Measurements from ENCODE around the gene SCAP. TPM values are rescaled to one million over a fixed set of nuclear protein-coding genes. Genes with fewer than 3 reads are reported as not detected.

Gene SCAP
- polyA plus RNA-seq, 1 of the 3 experiments (the other 2 are of a cell fraction): 28.0 TPM

- peaks cover 33% of the 10 kb centered on the region; the same call in 1 of the 2 replicates for H3K79me2 ChIP-seq (ENCODE audit: insufficient read depth)
- H3F3A ChIP-seq (replicated peaks; ENCODE audit: insufficient read depth): no peaks in the 10 kb centered on the region
- ChIA-PET POLR2A (no interaction called here), CTCF (interaction anchor here (0.6 to 7.1 kb wide), 4 partner anchors 12 to 270 kb away, joined by 3 to 48 read pairs (median 6); no protein-coding TSS in a partner anchor)
- no peak overlapping the region for H3K4me2 ChIP-seq
- H3K36me3 ChIP-seq (replicated peaks in 1 of 2; ENCODE audit: control insufficient read depth in 1 of 2, insufficient read depth in 2 of 2, low read length in 1 of 2): peaks cover 0 to 47% of the 10 kb centered on the region in 2 experiments
- H3K9ac ChIP-seq: no peak overlapping the region
- no peak overlapping the region for H3K4me3 ChIP-seq (ENCODE audit: low read depth in 2 of 2, low read length in 1 of 2)
- no peaks in the 10 kb centered on the region for H3K9me2 ChIP-seq
- peaks cover 18% of the 10 kb centered on the region; the same call in 1 of the 2 replicates for H4K20me1 ChIP-seq (ENCODE audit: insufficient read depth)
- H3K27ac ChIP-seq (ENCODE audit: low read depth in 2 of 2, low read length in 1 of 2): no peak overlapping the region
- 100% methylated on average over 6 of the region's 7 CpGs for WGBS (ENCODE audit: low lambda C conversion rate)
- no peak for TF ChIP-seq ZBTB33 (IDR thresholded peaks at IDR 0.05; ENCODE audit: borderline replicate concordance, low read depth)
- H3K9me3 ChIP-seq: no peaks in the 10 kb centered on the region
- no peaks in the 10 kb centered on the region for H3K27me3 ChIP-seq (ENCODE audit: insufficient read depth)
- no peak for DNase-seq
- H3K4me1 ChIP-seq (ENCODE audit: control insufficient read depth in 1 of 2, insufficient read depth in 2 of 2, low read depth in 1 of 2, low read length in 1 of 2): peaks cover 0 to 16% of the 10 kb centered on the region in 2 experiments; a peak in 1 of 4 replicates
- no peak overlapping the region for H2AFZ ChIP-seq (ENCODE audit: low read depth)
Measured at GRCh38 chr3:47407237-47407636, 68.5 kb downstream of the SCAP start.

DNA sequence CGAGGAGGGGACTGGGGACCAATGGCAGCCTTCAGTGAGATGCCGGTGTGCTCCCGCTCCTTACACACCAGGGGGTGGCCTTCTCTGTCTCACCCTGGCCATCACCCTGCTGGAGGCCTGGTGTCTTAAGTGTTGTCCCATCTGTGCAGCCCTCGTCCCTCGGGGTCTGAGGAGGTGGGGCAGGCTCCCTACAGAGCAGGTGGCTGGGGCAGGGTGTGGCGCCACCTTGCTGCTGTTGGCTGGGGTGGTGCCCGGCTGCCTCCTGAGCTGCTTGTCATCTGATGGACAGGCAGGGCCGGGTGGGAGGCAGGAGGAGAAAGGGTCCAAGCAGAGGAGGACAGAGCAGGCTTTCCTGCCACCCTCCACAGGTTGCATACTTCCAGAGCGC lies 69.0 kb downstream of the SCAP start:
- Histone ChIP-seq H3K36me3 (replicated peaks in 1 of 2; ENCODE audit: control insufficient read depth in 1 of 2, insufficient read depth in 2 of 2, low read length in 1 of 2) (peaks cover 0 to 43% of the 10 kb centered on the region in 2 experiments), H3K27me3 (ENCODE audit: insufficient read depth) (no peaks in the 10 kb centered on the region), H3K27ac (ENCODE audit: low read depth in 2 of 2, low read length in 1 of 2) (no peak overlapping the region), H3F3A (replicated peaks; ENCODE audit: insufficient read depth) (no peaks in the 10 kb centered on the region), H3K4me2 (no peak overlapping the region), H3K9me2 (no peaks in the 10 kb centered on the region), H2AFZ (ENCODE audit: low read depth) (no peak overlapping the region), H4K20me1 (ENCODE audit: insufficient read depth) (peaks cover 19% of the 10 kb centered on the region), H3K4me3 (ENCODE audit: low read depth in 2 of 2, low read length in 1 of 2) (no peak overlapping the region), H3K9ac (no peak overlapping the region), H3K9me3 (no peaks in the 10 kb centered on the region), H3K4me1 (ENCODE audit: control insufficient read depth in 1 of 2, insufficient read depth in 2 of 2, low read depth in 1 of 2, low read length in 1 of 2) (peaks cover 0 to 16% of the 10 kb centered on the region in 2 experiments; a peak in 1 of 4 replicates), H3K79me2 (ENCODE audit: insufficient read depth) (peaks cover 35% of the 10 kb centered on the region; the same call in 1 of the 2 replicates)
- no peak for DNase-seq
- POLR2A ChIA-PET: no interaction called here
- CTCF ChIA-PET: interaction anchor here (0.6 to 7.1 kb wide), 3 partner anchors 12 to 269 kb away, joined by 3 to 48 read pairs (median 8); no protein-coding TSS in a partner anchor
- TF ChIP-seq, protein P1, sequence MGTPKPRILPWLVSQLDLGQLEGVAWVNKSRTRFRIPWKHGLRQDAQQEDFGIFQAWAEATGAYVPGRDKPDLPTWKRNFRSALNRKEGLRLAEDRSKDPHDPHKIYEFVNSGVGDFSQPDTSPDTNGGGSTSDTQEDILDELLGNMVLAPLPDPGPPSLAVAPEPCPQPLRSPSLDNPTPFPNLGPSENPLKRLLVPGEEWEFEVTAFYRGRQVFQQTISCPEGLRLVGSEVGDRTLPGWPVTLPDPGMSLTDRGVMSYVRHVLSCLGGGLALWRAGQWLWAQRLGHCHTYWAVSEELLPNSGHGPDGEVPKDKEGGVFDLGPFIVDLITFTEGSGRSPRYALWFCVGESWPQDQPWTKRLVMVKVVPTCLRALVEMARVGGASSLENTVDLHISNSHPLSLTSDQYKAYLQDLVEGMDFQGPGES (IDR thresholded peaks at IDR 0.05; ENCODE audit: low read depth, low read length): no peak
- no peak for TF ChIP-seq TAF1 (IDR thresholded peaks at IDR 0.05; ENCODE audit: borderline replicate concordance, low read depth, low read length)
- no peak for TF ChIP-seq REST (IDR thresholded peaks at IDR 0.05; ENCODE audit: low read depth, low read length)
- TF ChIP-seq EP300 (IDR thresholded peaks at IDR 0.05; ENCODE audit: borderline replicate concordance in 1 of 2, low read depth in 1 of 2, low read length in 1 of 2): no peak
- no peak for TF ChIP-seq ZBTB33 (IDR thresholded peaks at IDR 0.05; ENCODE audit: borderline replicate concordance, low read depth)
- TF ChIP-seq, protein P2, sequence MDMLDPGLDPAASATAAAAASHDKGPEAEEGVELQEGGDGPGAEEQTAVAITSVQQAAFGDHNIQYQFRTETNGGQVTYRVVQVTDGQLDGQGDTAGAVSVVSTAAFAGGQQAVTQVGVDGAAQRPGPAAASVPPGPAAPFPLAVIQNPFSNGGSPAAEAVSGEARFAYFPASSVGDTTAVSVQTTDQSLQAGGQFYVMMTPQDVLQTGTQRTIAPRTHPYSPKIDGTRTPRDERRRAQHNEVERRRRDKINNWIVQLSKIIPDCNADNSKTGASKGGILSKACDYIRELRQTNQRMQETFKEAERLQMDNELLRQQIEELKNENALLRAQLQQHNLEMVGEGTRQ (IDR thresholded peaks at IDR 0.05; ENCODE audit: borderline replicate concordance, low read depth, low read length): no peak
- TF ChIP-seq TEAD4 (IDR thresholded peaks at IDR 0.05; ENCODE audit: borderline replicate concordance, insufficient read depth): no peak
- TF ChIP-seq MXI1 (IDR thresholded peaks at IDR 0.05; ENCODE audit: low read depth, low read length): no peak
- no peak for TF ChIP-seq PBX3 (IDR thresholded peaks at IDR 0.05)
- TF ChIP-seq SIN3A (IDR thresholded peaks at IDR 0.05; ENCODE audit: borderline replicate concordance, low read depth, low read length): no peak
- no peak for TF ChIP-seq SMC3 (IDR thresholded peaks at IDR 0.05; ENCODE audit: low read depth, low read length)
- TF ChIP-seq NFIC (IDR thresholded peaks at IDR 0.05; ENCODE audit: borderline replicate concordance): no peak
- no peak for TF ChIP-seq TCF12 (IDR thresholded peaks at IDR 0.05)
- WGBS (ENCODE audit: low lambda C conversion rate): 95% methylated on average over 6 of the region's 9 CpGs

Measured in SK-N-SH (cell line).